Activated naive CD8-positive, alpha-beta T cell treated with anti-CD3 and anti-CD28 coated beads, Interleukin-2, amount 10 ng/mL, durations not matched to agents 7 days and 5 days (primary cell): ENCODE measurements around the gene ARF6. TPM values are rescaled to one million over a fixed set of nuclear protein-coding genes. Genes with fewer than 3 reads are reported as not detected.
"Not testable (repeated sequence)": the region's sequence is repeated elsewhere in the genome, so short reads cannot be mapped to it uniquely, and the experiment has no call there.

Experiments used
- ATAC-seq: fragments of 150-1000 bp; cut with Tn5 transposase; one replicate; pipeline ENCODE4 v1.10.0; 2021; ENCODE audit warnings: low read depth, moderate library complexity
- POLR2A ChIA-PET: fragments of 350-600 bp; sonication (Branson Sonifier 250); formaldehyde crosslinking; loops from one replicate; lab custom pipeline; 2021; ENCODE audit warnings: antibody characterized with exemption; lab: Charles Lee
- DNase-seq: peaks from one replicate; pipeline ENCODE4 v3.0.0; 2021
- H3K27ac Mint-ChIP-seq: one replicate; pipeline ENCODE4 v1.8.0; 2022; ENCODE audit warnings: mild to moderate bottlenecking, mixed read lengths
- H3K27me3 Mint-ChIP-seq: one replicate; pipeline ENCODE4 v1.8.0; 2022; ENCODE audit warnings: mild to moderate bottlenecking, moderate library complexity, mixed read lengths
- H3K36me3 Mint-ChIP-seq: one replicate; pipeline ENCODE4 v1.8.0; 2021; ENCODE audit warnings: mild to moderate bottlenecking, mixed read lengths
- H3K4me1 Mint-ChIP-seq: one replicate; pipeline ENCODE4 v1.8.0; 2021; ENCODE audit warnings: mixed read lengths
- H3K4me3 Mint-ChIP-seq: one replicate; pipeline ENCODE4 v1.8.0; 2022; ENCODE audit warnings: mild to moderate bottlenecking, moderate library complexity, mixed read lengths
- H3K9me3 Mint-ChIP-seq: one replicate; pipeline ENCODE4 v1.8.0; 2021; ENCODE audit warnings: mixed read lengths
- total RNA-seq, 2 experiments: library from RNA; stranded (reverse); gene quantifications; one replicate each; pipeline ENCODE4 v1.2.3, GENCODE V29; 2021

Gene ARF6
- total RNA-seq, 2 experiments from 2014 or later: 162 to 169 TPM

- no peak for DNase-seq
- Mint-ChIP-seq H3K27me3 (no peaks in the 10 kb centered on the region), H3K36me3 (peaks cover 8% of the 10 kb centered on the region), H3K4me3 (no peak overlapping the region), H3K9me3 (peaks cover 2% of the 10 kb centered on the region), H3K27ac (no peak overlapping the region), H3K4me1 (peaks cover 17% of the 10 kb centered on the region)
- no peak for ATAC-seq
- POLR2A ChIA-PET: interaction anchor here (0.7 kb wide), 1 partner anchor 28 kb away, joined by 3 read pairs; no protein-coding TSS in a partner anchor
Observed at GRCh38 chr14:49923442-49923841, 30.6 kb downstream of the ARF6 start.

GRCh38 chr14:49923881-49924280, 31.0 kb downstream of the ARF6 start:
- Mint-ChIP-seq H3K27me3 (no peaks in the 10 kb centered on the region), H3K9me3 (peaks cover 2% of the 10 kb centered on the region), H3K4me3 (no peak overlapping the region), H3K4me1 (peaks cover 17% of the 10 kb centered on the region), H3K27ac (no peak overlapping the region), H3K36me3 (peaks cover 8% of the 10 kb centered on the region)
- ATAC-seq: no peak
- no peak for DNase-seq
- POLR2A ChIA-PET: no interaction called here

DNA sequence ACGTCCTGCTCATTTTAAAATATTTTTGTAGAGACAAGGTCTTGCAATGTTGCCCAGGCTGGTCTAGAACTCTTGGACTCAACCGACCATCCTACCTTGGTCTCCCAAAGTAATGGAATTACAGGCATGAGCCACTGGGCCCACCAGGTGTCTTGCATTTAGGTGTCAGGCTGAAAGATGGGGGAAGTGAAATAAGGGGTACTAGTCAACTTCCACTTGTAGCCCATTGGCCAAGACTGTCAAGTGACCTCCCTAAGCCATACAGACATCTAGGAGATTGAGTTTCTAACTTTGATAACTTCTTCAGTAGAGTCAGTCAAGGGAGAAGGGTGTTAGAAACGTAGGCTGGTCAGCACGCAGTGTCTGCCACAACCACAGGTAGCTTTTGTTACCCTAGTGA, 32.0 kb downstream of the ARF6 start:
- DNase-seq (no peak), ATAC-seq (no peak)
- POLR2A ChIA-PET: no interaction called here
- Mint-ChIP-seq H3K36me3 (peaks cover 8% of the 10 kb centered on the region), H3K27ac (no peak overlapping the region), H3K4me3 (no peak overlapping the region), H3K27me3 (no peaks in the 10 kb centered on the region), H3K9me3 (peaks cover 2% of the 10 kb centered on the region), H3K4me1 (peaks cover 17% of the 10 kb centered on the region)

DNA sequence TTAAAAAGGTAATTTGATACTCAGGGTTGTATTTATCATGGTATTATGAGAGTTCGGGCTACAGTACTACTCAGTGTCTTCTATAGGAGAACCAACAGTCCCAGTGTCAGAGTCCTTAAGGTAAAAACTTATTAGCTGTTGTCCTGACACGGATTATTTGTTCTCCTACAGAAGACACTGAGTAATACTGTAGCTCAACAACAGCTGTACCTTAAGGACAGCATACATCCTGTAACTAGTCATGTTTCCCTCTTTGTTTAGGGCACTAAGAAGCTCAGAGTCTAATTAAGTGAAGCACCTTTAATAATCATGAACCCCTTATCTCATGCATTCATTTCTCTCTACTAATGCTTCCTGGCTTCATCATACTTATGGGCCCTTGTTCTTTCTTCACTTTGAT, 33.9 kb downstream of the ARF6 start:
- no peaks in the 10 kb centered on the region for H3K27me3 Mint-ChIP-seq
- peaks cover 14% of the 10 kb centered on the region for H3K4me1 Mint-ChIP-seq
- no peak for DNase-seq
- ATAC-seq: no peak
- POLR2A ChIA-PET: interaction anchor here (0.7 kb wide), 1 partner anchor 896 kb away, joined by 3 read pairs; no protein-coding TSS in a partner anchor
- H3K36me3 Mint-ChIP-seq: peaks cover 6% of the 10 kb centered on the region
- no peaks in the 10 kb centered on the region for H3K9me3 Mint-ChIP-seq
- no peak overlapping the region for H3K4me3 Mint-ChIP-seq
- no peak overlapping the region for H3K27ac Mint-ChIP-seq

GRCh38 chr14:49928015-49928414, 35.1 kb downstream of the ARF6 start:
- Mint-ChIP-seq H3K27ac (no peak overlapping the region), H3K4me3 (no peak overlapping the region), H3K4me1 (peaks cover 11% of the 10 kb centered on the region), H3K27me3 (no peaks in the 10 kb centered on the region), H3K36me3 (peaks cover 8% of the 10 kb centered on the region), H3K9me3 (peaks cover 1% of the 10 kb centered on the region)
- POLR2A ChIA-PET: no interaction called here
- ATAC-seq (no peak), DNase-seq (no peak)

GRCh38 chr14:49930720-49931119, 37.8 kb downstream of the ARF6 start:
- no peaks in the 10 kb centered on the region for H3K27me3 Mint-ChIP-seq
- peaks cover 6% of the 10 kb centered on the region for H3K4me1 Mint-ChIP-seq
- ATAC-seq: no peak
- H3K36me3 Mint-ChIP-seq: peaks cover 8% of the 10 kb centered on the region
- H3K27ac Mint-ChIP-seq: no peak overlapping the region
- DNase-seq: no peak
- no peak overlapping the region for H3K4me3 Mint-ChIP-seq
- H3K9me3 Mint-ChIP-seq: peaks cover 2% of the 10 kb centered on the region
- POLR2A ChIA-PET: no interaction called here

- no peak overlapping the region for H3K27ac Mint-ChIP-seq
- no peaks in the 10 kb centered on the region for H3K27me3 Mint-ChIP-seq
- no peak for DNase-seq
- peaks cover 12% of the 10 kb centered on the region for H3K4me1 Mint-ChIP-seq
- POLR2A ChIA-PET: no interaction called here
- ATAC-seq: no peak
- no peak overlapping the region for H3K4me3 Mint-ChIP-seq
- H3K9me3 Mint-ChIP-seq: peaks cover 5% of the 10 kb centered on the region
- H3K36me3 Mint-ChIP-seq: peaks cover 11% of the 10 kb centered on the region
Observed at GRCh38 chr14:49931523-49931922, 38.6 kb downstream of the ARF6 start.

GRCh38 chr14:49933128-49933527, 40.2 kb downstream of the ARF6 start:
- H3K27ac Mint-ChIP-seq: no peak overlapping the region
- H3K4me3 Mint-ChIP-seq: no peak overlapping the region
- POLR2A ChIA-PET: interaction anchor here (0.7 to 1.4 kb wide), 2 partner anchors 34 to 66 kb away, joined by 3 read pairs; no protein-coding TSS in a partner anchor
- H3K36me3 Mint-ChIP-seq: peaks cover 20% of the 10 kb centered on the region
- H3K9me3 Mint-ChIP-seq: peaks cover 9% of the 10 kb centered on the region
- peaks cover 12% of the 10 kb centered on the region for H3K4me1 Mint-ChIP-seq
- DNase-seq: no peak
- no peak for ATAC-seq
- H3K27me3 Mint-ChIP-seq: no peaks in the 10 kb centered on the region

- Mint-ChIP-seq H3K4me1 (peaks cover 12% of the 10 kb centered on the region), H3K9me3 (peaks cover 13% of the 10 kb centered on the region), H3K36me3 (peaks cover 26% of the 10 kb centered on the region), H3K4me3 (no peak overlapping the region), H3K27me3 (no peaks in the 10 kb centered on the region), H3K27ac (no peak overlapping the region)
- POLR2A ChIA-PET: interaction anchor here (0.7 to 1.4 kb wide), 2 partner anchors 35 to 66 kb away, joined by 3 read pairs; no protein-coding TSS in a partner anchor
- DNase-seq: no peak
- ATAC-seq: no peak
Observed at GRCh38 chr14:49933704-49934103, 40.8 kb downstream of the ARF6 start.

DNA sequence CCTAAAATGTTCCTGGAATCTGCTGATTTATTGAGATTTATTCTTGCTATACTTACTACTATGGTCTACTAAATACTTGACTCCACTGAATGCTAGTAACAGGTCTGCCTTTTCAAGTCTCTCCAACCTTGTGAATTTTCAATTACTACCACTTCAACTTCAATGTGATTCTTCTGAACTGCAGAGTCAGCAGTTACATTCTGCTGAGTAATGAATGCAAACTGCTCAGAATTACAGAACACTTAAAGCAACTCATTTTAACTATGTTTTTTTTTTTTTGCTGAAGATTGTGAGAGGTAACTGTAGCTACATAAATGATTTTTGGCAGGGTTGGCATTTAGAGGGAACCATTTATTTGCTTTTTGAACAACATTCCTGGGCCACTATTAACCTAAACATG, 41.8 kb downstream of the ARF6 start:
- no peak overlapping the region for H3K27ac Mint-ChIP-seq
- H3K9me3 Mint-ChIP-seq: peaks cover 15% of the 10 kb centered on the region
- no peak for DNase-seq
- peaks cover 30% of the 10 kb centered on the region for H3K36me3 Mint-ChIP-seq
- POLR2A ChIA-PET: no interaction called here
- H3K4me1 Mint-ChIP-seq: peaks cover 12% of the 10 kb centered on the region
- no peak for ATAC-seq
- no peaks in the 10 kb centered on the region for H3K27me3 Mint-ChIP-seq
- no peak overlapping the region for H3K4me3 Mint-ChIP-seq

GRCh38 chr14:49935526-49935925, 42.6 kb downstream of the ARF6 start:
- POLR2A ChIA-PET: no interaction called here
- ATAC-seq: no peak
- Mint-ChIP-seq H3K27me3 (no peaks in the 10 kb centered on the region), H3K27ac (no peak overlapping the region), H3K4me3 (no peak overlapping the region), H3K36me3 (peaks cover 31% of the 10 kb centered on the region), H3K4me1 (peaks cover 18% of the 10 kb centered on the region), H3K9me3 (peaks cover 15% of the 10 kb centered on the region)
- no peak for DNase-seq

DNA sequence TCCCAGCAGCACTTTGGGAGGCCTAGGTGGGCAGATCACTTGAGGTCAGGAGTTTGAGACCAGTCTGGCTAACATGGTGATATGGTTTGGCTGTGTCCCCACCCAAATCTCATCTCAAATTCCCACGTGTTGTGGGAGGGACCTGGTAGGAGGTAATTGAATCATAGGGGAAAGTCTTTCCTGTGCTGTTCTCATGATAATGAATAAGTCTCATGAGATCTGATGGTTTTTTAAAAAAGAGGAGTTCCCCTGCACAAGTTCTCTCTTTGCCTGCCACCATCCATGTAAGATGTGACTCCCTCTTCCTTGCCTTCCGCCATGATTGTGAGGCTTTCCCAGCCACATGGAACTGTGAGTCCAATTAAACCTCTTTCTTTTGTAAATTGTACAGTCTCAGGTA, 43.4 kb downstream of the ARF6 start:
- H3K4me3 Mint-ChIP-seq, DNase-seq, POLR2A ChIA-PET, ATAC-seq, H3K27ac Mint-ChIP-seq, H3K27me3 Mint-ChIP-seq: not testable (repeated sequence)
- peaks cover 15% of the 10 kb centered on the region for H3K9me3 Mint-ChIP-seq
- H3K36me3 Mint-ChIP-seq: peaks cover 29% of the 10 kb centered on the region
- peaks cover 18% of the 10 kb centered on the region for H3K4me1 Mint-ChIP-seq

GRCh38 chr14:49936882-49937281, 44.0 kb downstream of the ARF6 start:
- H3K4me1 Mint-ChIP-seq: peaks cover 20% of the 10 kb centered on the region
- peaks cover 25% of the 10 kb centered on the region for H3K36me3 Mint-ChIP-seq
- H3K27ac Mint-ChIP-seq, DNase-seq, POLR2A ChIA-PET, ATAC-seq, H3K27me3 Mint-ChIP-seq, H3K4me3 Mint-ChIP-seq: not testable (repeated sequence)
- H3K9me3 Mint-ChIP-seq: peaks cover 15% of the 10 kb centered on the region

DNA sequence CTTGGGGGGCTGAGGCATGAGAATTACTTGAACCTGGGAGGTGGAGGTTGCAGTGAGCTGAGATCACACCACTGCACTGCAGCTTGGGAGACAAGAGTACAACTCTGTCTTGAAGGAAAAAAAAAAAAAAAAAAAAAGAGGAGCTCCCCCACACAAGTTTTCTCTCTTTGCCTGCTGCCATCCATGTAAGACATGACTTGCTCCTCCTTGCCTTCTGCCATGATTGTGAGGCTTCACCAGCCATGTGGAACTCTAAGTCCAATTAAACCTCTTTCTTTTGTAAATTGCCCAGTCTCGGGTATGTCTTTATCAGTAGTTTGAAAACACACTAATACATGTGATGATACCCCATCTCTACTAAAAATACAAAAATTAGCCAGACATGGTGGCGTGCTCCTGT, 46.3 kb downstream of the ARF6 start:
- Mint-ChIP-seq H3K4me1 (peaks cover 33% of the 10 kb centered on the region), H3K27ac (peak overlapping the region; percentile 76), H3K9me3 (peaks cover 27% of the 10 kb centered on the region), H3K36me3 (peaks cover 41% of the 10 kb centered on the region)
- H3K27me3 Mint-ChIP-seq, DNase-seq, H3K4me3 Mint-ChIP-seq, ATAC-seq: not testable (repeated sequence)
- POLR2A ChIA-PET: interaction anchor here (0.6 to 3.6 kb wide), 7 partner anchors 19 to 123 kb away, joined by 4 to 31 read pairs (median 4); no protein-coding TSS in a partner anchor
